WTC11 (cell line): ENCODE measurements around the gene PHF1.

Source experiments
- SP1 ChIP-seq: sonication (generic); formaldehyde crosslinking; conservative IDR thresholded peaks from 2 replicates; pipeline ENCODE4 v1.8.1; 2022; ENCODE audit warnings: missing genetic modification reagents
- TP53 ChIP-seq: sonication (generic); formaldehyde crosslinking; IDR thresholded peaks from 2 replicates; pipeline ENCODE4 v1.8.1; 2023; ENCODE audit warnings: mild to moderate bottlenecking, missing genetic modification reagents
- TF ChIP-seq, protein P1 (sequence below): fragments of 200-600 bp; IDR thresholded peaks from 2 replicates; pipeline ENCODE4 v1.8.0; 2022; ENCODE audit warnings: antibody characterized with exemption

- TF ChIP-seq, protein P1, sequence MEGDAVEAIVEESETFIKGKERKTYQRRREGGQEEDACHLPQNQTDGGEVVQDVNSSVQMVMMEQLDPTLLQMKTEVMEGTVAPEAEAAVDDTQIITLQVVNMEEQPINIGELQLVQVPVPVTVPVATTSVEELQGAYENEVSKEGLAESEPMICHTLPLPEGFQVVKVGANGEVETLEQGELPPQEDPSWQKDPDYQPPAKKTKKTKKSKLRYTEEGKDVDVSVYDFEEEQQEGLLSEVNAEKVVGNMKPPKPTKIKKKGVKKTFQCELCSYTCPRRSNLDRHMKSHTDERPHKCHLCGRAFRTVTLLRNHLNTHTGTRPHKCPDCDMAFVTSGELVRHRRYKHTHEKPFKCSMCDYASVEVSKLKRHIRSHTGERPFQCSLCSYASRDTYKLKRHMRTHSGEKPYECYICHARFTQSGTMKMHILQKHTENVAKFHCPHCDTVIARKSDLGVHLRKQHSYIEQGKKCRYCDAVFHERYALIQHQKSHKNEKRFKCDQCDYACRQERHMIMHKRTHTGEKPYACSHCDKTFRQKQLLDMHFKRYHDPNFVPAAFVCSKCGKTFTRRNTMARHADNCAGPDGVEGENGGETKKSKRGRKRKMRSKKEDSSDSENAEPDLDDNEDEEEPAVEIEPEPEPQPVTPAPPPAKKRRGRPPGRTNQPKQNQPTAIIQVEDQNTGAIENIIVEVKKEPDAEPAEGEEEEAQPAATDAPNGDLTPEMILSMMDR = no peak
- TF ChIP-seq TP53 (CRISPR knock-in tag) (no peak), SP1 (no peak)
Observed at GRCh38 chr6:33392595-33392948, 18.2 kb upstream of the PHF1 start.
